Stomach (tissue), 19 donors: ENCODE measurements around the gene COPG2. TPM values are rescaled to one million over a fixed set of nuclear protein-coding genes. Genes with fewer than 3 reads are reported as not detected.

Source experiments
- DNase-seq, 2 donors: peaks; one replicate each; pipeline versions ENCODE4 v3.0.0 to v3.0.0-alpha.2; 2013 to 2019
- H3K27ac ChIP-seq, 5 donors: fragments of 200-600 bp in 4 of 5; sonication (generic) in 4 of 5; one replicate each; pipeline ENCODE4 v1.5.1; 2013 to 2019; ENCODE audit warnings: mild to moderate bottlenecking in 1 of 5, moderate library complexity in 1 of 5
- H3K27me3 ChIP-seq, 3 donors: fragments of 200-600 bp; sonication (generic); one replicate each; pipeline ENCODE4 v1.5.1; 2017 to 2019; ENCODE audit warnings: mixed run types in 1 of 3
- H3K36me3 ChIP-seq, 4 donors: fragments of 200-600 bp; sonication (generic); 1 replicate in 3 of 4; 2 replicates in 1 of 4; pipeline ENCODE4 v1.5.1; 2016 to 2019
- H3K4me1 ChIP-seq, 4 donors: fragments of 200-600 bp; sonication (generic); one replicate each; pipeline ENCODE4 v1.5.1; 2016 to 2019
- H3K4me3 ChIP-seq, 4 donors: fragments of 200-600 bp; sonication (generic) in 3 of 4; one replicate each; pipeline ENCODE4 v1.5.1; 2016 to 2019; ENCODE audit warnings: mild to moderate bottlenecking in 1 of 4
- H3K9me3 ChIP-seq, 4 donors: fragments of 200-600 bp; sonication (generic); one replicate each; pipeline ENCODE4 v1.5.1; 2016 to 2019
- CTCF ChIP-seq, 7 experiments: fragments of 450-650 bp in 4 of 7; fragments of 200-600 bp in 3 of 7; sonication (generic) in 3 of 7; IDR thresholded peaks; one replicate each; pipeline ENCODE4 v1.5.1; 2016 to 2019; ENCODE audit warnings: antibody characterized with exemption in 7 of 7, control low read depth in 2 of 7, mild to moderate bottlenecking in 1 of 7
- EP300 ChIP-seq: sonication (generic); formaldehyde crosslinking; IDR thresholded peaks from one replicate; pipeline ENCODE4 v1.6.1; 2017; ENCODE audit warnings: antibody characterized with exemption
- POLR2A ChIP-seq, 4 donors: fragments of 450-650 bp; IDR thresholded peaks; one replicate each; pipeline ENCODE4 v1.6.1; 2016; ENCODE audit warnings: antibody characterized with exemption in 4 of 4, control low read depth in 2 of 4, mild to moderate bottlenecking in 1 of 4, moderate library complexity in 1 of 4
- POLR2AphosphoS5 ChIP-seq, 3 donors: sonication (generic); formaldehyde crosslinking; IDR thresholded peaks; one replicate each; pipeline ENCODE4 v1.6.1; 2016; ENCODE audit warnings: antibody characterized with exemption in 3 of 3
- whole genome bisulfite sequencing, 5 donors: extraction: QIAGEN DNeasy Blood & Tissue Kit in 3 of 5; methylation state at CpG; one replicate each; pipeline versions ENCODE4 v1.1.5 to v1.1.7; 2013 to 2018; 5-methylcytosine and 5-hydroxymethylcytosine counted together
- intact Hi-C: fragments of 100-400 bp; cut with DNase I; formaldehyde crosslinking; loops from one replicate; pipeline ENCODE4 v1.15.1; 2023; ENCODE audit warnings: low total_unique reads
- long read RNA-seq, 10 donors: transcript quantifications; one replicate each; lab custom pipeline, GENCODE V29; 2026
- polyA plus RNA-seq, 3 donors: library from polyadenylated mRNA; stranded (reverse); fragments of 200-250 nt; gene quantifications; one replicate each; pipeline ENCODE4 v1.2.3, GENCODE V29; 2013
- total RNA-seq, 5 donors: library from RNA; depleted of rRNA; stranded (reverse); fragments of >200 nt; gene quantifications; one replicate each; pipeline versions ENCODE4 v1.1.0 to v1.2.3, GENCODE V29; 2014 to 2016
- donor health status: healthy with polysubstance abuse.
- donor health status: Bipolar disorder and iron deficiency.
- donor health status: healthy.

COPG2 gene
- total RNA-seq (10 to 100 TPM in 3 of 5 donors, 1 to 10 TPM in 2; 7.6 to 50.0 (median 17.4) TPM), polyA plus RNA-seq (1 to 10 TPM; 6.6 to 7.1 (median 6.6) TPM)
- long read RNA-seq, donor 1, partial matches to known transcripts: 0 of 3 reads
- long read RNA-seq, donor 1, other reads (novel, unspliced or antisense): 0 of 3 reads
- long read RNA-seq, donor 2: 0 reads
- long read RNA-seq, donor 3, partial matches to known transcripts: 7 of 9 reads
- long read RNA-seq, donor 3, other reads (novel, unspliced or antisense): 0 of 9 reads
- long read RNA-seq, donor 4: 0 reads
- long read RNA-seq, donor 5, partial matches to known transcripts: 0 of 6 reads
- long read RNA-seq, donor 5, other reads (novel, unspliced or antisense): 0 of 6 reads
- long read RNA-seq, donor 6, transcript COPG2-202 (24 exons, 3,134 nt): major isoform, 5 of 136 reads
- long read RNA-seq, donor 6, partial matches to known transcripts: 127 of 136 reads
- long read RNA-seq, donor 6, other reads (novel, unspliced or antisense): 0 of 136 reads
- long read RNA-seq, donor 7, partial matches to known transcripts: 0 of 6 reads
- long read RNA-seq, donor 7, other reads (novel, unspliced or antisense): 0 of 6 reads
- long read RNA-seq, donor 8, transcript COPG2-202 (24 exons, 3,134 nt): major isoform, 5 of 10 reads
- long read RNA-seq, donor 8, partial matches to known transcripts: 5 of 10 reads
- long read RNA-seq, donor 8, other reads (novel, unspliced or antisense): 0 of 10 reads
- long read RNA-seq, donor 9, partial matches to known transcripts: 20 of 25 reads
- long read RNA-seq, donor 9, other reads (novel, unspliced or antisense): 0 of 25 reads
- long read RNA-seq, donor 10, partial matches to known transcripts: 0 of 2 reads
- long read RNA-seq, donor 10, other reads (novel, unspliced or antisense): 0 of 2 reads

DNA sequence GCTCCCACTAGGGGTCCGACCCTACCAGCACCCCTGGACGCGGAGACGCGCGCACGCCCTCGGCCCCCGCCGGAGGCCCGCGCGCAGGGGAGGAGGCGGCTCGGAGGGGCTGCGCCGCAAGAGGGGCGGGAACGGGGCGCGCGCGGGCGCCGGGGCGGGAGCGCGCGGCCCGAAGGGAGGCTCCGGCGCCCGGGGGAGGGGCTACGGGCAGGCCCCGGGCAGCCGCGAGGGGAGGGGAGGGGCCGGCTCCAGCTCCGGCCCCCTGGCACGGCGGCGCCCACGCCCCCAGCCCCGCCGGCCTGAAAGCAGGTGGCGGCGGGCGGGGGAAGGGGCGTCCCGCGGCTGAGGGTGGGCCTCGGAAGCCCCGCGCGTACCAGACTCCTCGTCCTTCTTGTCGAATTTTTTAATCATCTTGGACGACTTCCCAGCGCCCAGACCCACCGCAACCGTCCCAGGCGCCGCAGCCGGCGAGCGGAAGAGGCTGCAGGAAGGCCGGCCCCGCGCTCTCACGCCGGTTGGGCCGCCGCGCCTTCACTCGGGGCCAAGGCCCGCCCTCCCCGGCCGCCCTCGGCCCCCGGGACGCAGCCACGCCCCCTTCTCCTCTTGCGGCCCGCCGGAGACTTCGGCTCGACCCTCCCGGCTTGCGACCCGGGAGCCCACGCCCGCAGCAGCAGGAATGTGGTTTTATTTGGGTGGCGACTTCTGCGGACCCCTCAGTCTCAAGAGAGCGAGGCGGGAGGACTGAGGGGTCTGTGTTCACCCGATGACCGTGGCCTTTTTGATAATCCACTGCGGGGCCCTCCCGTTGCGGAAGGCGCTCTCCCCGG, at the start of gene COPG2:
Gene COPG2 (minus strand): TSS at position 491 of the 827 bp plus-strand sequence. CDS start 80 bp downstream, at position 411.
- 0 to 1% (median 1%) methylated on average over 16 to 103 of the region's 103 CpGs for WGBS, 5 donors
- H3K36me3 ChIP-seq: peaks cover 0 to 7% (median 0%) of the 10 kb centered on the region in 4 donors
- no peaks in the 10 kb centered on the region for H3K9me3 ChIP-seq
- peaks cover 4 to 16% (median 10%) of the 10 kb centered on the region in 4 donors for H3K4me1 ChIP-seq
- DNase-seq: peak; percentile 89 to 97
- peak within 1 kb of the TSS; percentile 72 to 85 (median 76) for H3K4me3 ChIP-seq
- H3K27me3 ChIP-seq: no peaks in the 10 kb centered on the region
- H3K27ac ChIP-seq: peak within 1 kb of the TSS; percentile 78 to 90 (median 82)
- TF ChIP-seq POLR2A (IDR thresholded peaks at IDR 0.05) (no peak), POLR2AphosphoS5 (IDR thresholded peaks at IDR 0.05) (peak in 2 of 3 donors; percentile 31 to 67), EP300 (no peak)
- intact Hi-C loops: no loop called here

- 25 to 36% (median 29%) methylated on average over 3 of the region's 3 CpGs for WGBS, 5 donors
- no peak for TF ChIP-seq POLR2AphosphoS5 (IDR thresholded peaks at IDR 0.05)
- TF ChIP-seq POLR2A (IDR thresholded peaks at IDR 0.05): no peak
- no peak for TF ChIP-seq EP300
- TF ChIP-seq CTCF (IDR thresholded peaks at IDR 0.05): no peak
- no peaks in the 10 kb centered on the region for H3K36me3 ChIP-seq
- H3K27ac ChIP-seq: no peak overlapping the region
- H3K27me3 ChIP-seq: peaks cover 0 to 17% (median 0%) of the 10 kb centered on the region in 3 donors
- no peak for DNase-seq
- H3K4me3 ChIP-seq: no peak overlapping the region
- no peaks in the 10 kb centered on the region for H3K4me1 ChIP-seq
- intact Hi-C loops: no loop called here
- no peaks in the 10 kb centered on the region for H3K9me3 ChIP-seq
Measured at GRCh38 chr7:130712416-130712815, 43.9 kb upstream of the COPG2 start.

GRCh38 chr7:130708766-130709165, 40.2 kb upstream of the COPG2 start:
- TF ChIP-seq CTCF (IDR thresholded peaks at IDR 0.05): no peak
- no peak for TF ChIP-seq EP300
- TF ChIP-seq POLR2A (IDR thresholded peaks at IDR 0.05): no peak
- TF ChIP-seq POLR2AphosphoS5 (IDR thresholded peaks at IDR 0.05): no peak
- Histone ChIP-seq H3K36me3 (no peaks in the 10 kb centered on the region), H3K4me1 (no peaks in the 10 kb centered on the region), H3K9me3 (peaks cover 0 to 13% (median 0%) of the 10 kb centered on the region in 4 donors), H3K27me3 (peaks cover 0 to 17% (median 0%) of the 10 kb centered on the region in 3 donors), H3K4me3 (no peak overlapping the region), H3K27ac (no peak overlapping the region)
- WGBS, 5 donors: 81 to 92% (median 87%) methylated on average over 4 of the region's 4 CpGs
- no peak for DNase-seq
- intact Hi-C loops: no loop called here

DNA sequence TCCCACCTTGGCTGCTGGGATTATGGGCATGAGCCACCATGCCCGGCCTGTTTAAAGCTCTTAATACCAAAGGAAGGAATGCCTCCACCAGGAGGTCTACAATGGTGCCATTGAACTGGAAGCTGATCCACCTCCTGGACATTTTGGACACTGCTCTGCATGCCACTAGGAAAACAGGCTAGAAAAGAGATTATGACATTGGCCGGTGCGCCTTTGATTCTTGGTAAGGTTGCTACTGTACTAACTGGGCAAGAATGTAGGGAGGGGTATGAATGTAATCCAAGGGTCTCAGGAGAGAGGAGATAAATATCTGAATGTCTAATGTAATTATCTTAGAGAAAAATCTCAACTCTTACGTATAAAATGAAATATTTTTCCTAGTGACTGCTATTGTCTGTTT, 39.5 kb upstream of the COPG2 start:
- no peak overlapping the region for H3K4me3 ChIP-seq
- intact Hi-C loops: no loop called here
- no peak for TF ChIP-seq POLR2A (IDR thresholded peaks at IDR 0.05)
- TF ChIP-seq EP300: no peak
- no peak for TF ChIP-seq CTCF (IDR thresholded peaks at IDR 0.05)
- no peak for TF ChIP-seq POLR2AphosphoS5 (IDR thresholded peaks at IDR 0.05)
- H3K27ac ChIP-seq: no peak overlapping the region
- H3K9me3 ChIP-seq: peaks cover 0 to 13% (median 0%) of the 10 kb centered on the region in 4 donors
- no peaks in the 10 kb centered on the region for H3K4me1 ChIP-seq
- no peaks in the 10 kb centered on the region for H3K36me3 ChIP-seq
- no peak for DNase-seq
- WGBS, 5 donors: 85 to 97% (median 93%) methylated on average over 4 of the region's 4 CpGs
- H3K27me3 ChIP-seq: peaks cover 0 to 17% (median 0%) of the 10 kb centered on the region in 3 donors
